ENCODE results near the gene ARHGAP19.

The ARHGAP19 gene

DNA sequence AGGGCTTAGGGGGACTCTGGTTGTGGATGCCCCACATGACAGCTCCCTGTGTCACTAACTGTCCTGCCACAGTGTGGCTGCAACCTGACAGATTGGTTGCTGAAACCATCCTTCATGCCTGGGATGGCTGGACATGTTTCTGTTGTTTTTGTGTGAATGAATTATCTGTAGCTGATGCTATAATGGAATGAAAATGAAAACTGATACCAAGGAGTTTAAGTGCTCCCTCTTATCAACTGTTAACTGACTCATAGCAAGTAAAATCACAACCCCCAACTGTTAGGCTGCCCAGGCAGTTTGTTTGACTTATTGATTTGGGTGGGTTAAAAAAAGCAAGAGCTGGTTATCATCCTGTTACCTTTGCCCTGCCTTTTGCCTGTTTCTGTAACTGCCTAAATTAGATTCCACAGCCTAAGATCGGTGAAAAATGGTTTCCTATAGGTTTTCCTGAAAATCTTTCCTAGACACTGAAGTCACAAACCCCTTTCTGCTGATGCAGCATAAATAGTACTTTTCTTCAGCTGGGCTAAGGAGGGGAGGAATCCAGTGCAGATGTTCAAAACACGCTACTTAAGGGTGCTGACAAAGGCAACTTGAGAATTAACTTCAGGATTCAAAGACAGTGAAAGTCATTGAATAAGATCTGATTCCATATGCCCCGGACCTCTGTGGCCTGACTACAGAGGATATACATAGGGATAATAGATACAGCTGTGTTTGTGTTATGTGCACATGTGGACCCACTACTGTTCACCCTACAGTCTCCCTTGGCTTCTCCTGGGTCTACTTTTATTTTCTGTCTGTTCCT lies 36.4 kb upstream of the ARHGAP19 start:
- Histone ChIP-seq H3K36me3 (ENCODE audit: insufficient read depth, insufficient read length, low read length) (no peaks in the 10 kb centered on the region), H3K9ac (ENCODE audit: insufficient read length, low read depth) (no peak overlapping the region), H3K4me1 (ENCODE audit: insufficient read depth, insufficient read length) (no peaks in the 10 kb centered on the region), H3K4me3 (ENCODE audit: insufficient read length, low read depth) (no peak overlapping the region), H3K27me3 (ENCODE audit: insufficient read depth, insufficient read length) (no peaks in the 10 kb centered on the region), H3K9me3 (ENCODE audit: insufficient read depth, low read length) (no peaks in the 10 kb centered on the region)
- TF ChIP-seq YY1 (IDR thresholded peaks at IDR 0.05; ENCODE audit: insufficient read depth, insufficient read length): no peak
- no peak for TF ChIP-seq SUZ12 (IDR thresholded peaks at IDR 0.05; ENCODE audit: extremely low read depth, insufficient read depth, insufficient read length)
- TF ChIP-seq ZNF274 (IDR thresholded peaks at IDR 0.05; ENCODE audit: low read depth, low read length): no peak
- no peak for DNase-seq (ENCODE audit: low read depth, low spot score)

DNA sequence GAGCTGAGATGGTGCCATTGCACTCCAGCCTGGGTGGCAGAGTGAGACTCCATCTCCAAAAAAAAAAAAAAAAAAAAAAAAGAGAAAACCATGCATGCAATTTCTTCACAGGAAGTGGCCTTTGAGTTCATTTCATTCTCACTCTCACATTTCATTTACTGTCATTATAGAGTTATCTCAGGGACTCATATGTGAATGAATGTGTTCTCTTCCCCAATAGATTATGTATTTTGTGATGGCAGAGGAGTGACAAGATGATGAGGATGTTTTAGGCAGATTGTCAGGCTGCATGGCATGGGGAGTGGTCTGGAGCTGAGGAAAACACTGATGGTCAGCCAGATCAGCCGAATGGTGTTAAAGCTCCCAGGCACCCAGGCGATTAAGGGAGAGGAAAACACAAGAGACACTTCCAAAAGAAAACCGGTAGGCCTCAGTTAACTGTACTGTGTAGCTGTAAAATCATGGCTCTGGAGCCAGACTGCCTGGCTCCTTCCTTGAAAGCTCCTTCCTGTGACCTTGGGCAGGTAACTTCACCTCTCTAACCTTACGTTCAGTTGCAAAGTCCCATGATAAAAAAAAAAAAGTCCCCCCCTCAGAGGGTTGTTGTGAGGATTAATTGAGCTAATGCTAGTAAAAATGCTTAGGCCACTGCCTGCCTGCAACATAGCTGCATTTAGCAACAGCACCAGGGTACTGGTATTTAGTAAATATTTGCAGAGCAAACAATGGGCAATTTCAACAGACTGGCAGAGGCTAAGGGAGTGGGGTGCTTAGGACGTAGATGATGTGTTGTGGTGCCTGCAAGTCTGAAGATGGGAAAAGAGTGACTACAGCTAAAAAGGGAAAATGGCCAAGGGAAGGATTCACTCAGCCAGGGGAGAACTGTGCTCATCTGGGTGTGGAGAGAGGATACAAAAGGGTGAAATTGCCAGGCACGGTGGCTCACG lies 35.2 kb upstream of the ARHGAP19 start:
- H3K4me3 ChIP-seq (ENCODE audit: insufficient read length, low read depth): no peak overlapping the region
- H3K4me1 ChIP-seq (ENCODE audit: insufficient read depth, insufficient read length): no peaks in the 10 kb centered on the region
- DNase-seq (ENCODE audit: low read depth, low spot score): no peak
- no peak overlapping the region for H3K9ac ChIP-seq (ENCODE audit: insufficient read length, low read depth)
- no peaks in the 10 kb centered on the region for H3K36me3 ChIP-seq (ENCODE audit: insufficient read depth, insufficient read length, low read length)
- H3K27me3 ChIP-seq (ENCODE audit: insufficient read depth, insufficient read length): no peaks in the 10 kb centered on the region
- no peaks in the 10 kb centered on the region for H3K9me3 ChIP-seq (ENCODE audit: insufficient read depth, low read length)
- TF ChIP-seq SUZ12 (IDR thresholded peaks at IDR 0.05; ENCODE audit: extremely low read depth, insufficient read depth, insufficient read length) (no peak), YY1 (IDR thresholded peaks at IDR 0.05; ENCODE audit: insufficient read depth, insufficient read length) (no peak), ZNF274 (IDR thresholded peaks at IDR 0.05; ENCODE audit: low read depth, low read length) (no peak)

DNA sequence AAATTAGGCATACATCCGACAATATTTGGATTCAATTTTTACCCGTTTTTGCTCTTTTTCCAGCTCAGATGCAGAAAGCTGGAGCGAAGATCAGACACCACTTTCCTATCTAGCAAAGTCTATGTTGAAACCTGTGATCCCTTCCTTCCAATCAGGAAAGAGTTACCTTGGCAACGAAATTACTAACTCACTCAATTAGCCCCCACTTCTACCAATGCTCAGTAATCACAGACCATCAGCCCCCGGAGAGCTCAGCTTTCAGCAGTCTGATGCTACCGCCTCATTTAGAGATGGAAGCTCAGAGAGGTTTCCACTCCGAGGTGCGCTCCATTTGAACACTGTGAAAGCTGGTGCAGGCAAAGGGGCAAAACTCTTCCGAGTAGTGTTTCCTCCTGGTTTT lies 33.3 kb upstream of the ARHGAP19 start:
- Histone ChIP-seq H3K4me3 (ENCODE audit: insufficient read length, low read depth) (no peak overlapping the region), H3K4me1 (ENCODE audit: insufficient read depth, insufficient read length) (peaks cover 2% of the 10 kb centered on the region), H3K9ac (ENCODE audit: insufficient read length, low read depth) (no peak overlapping the region), H3K36me3 (ENCODE audit: insufficient read depth, insufficient read length, low read length) (no peaks in the 10 kb centered on the region), H3K9me3 (ENCODE audit: insufficient read depth, low read length) (no peaks in the 10 kb centered on the region), H3K27me3 (ENCODE audit: insufficient read depth, insufficient read length) (peaks cover 8% of the 10 kb centered on the region)
- no peak for TF ChIP-seq YY1 (IDR thresholded peaks at IDR 0.05; ENCODE audit: insufficient read depth, insufficient read length)
- no peak for TF ChIP-seq SUZ12 (IDR thresholded peaks at IDR 0.05; ENCODE audit: extremely low read depth, insufficient read depth, insufficient read length)
- TF ChIP-seq ZNF274 (IDR thresholded peaks at IDR 0.05; ENCODE audit: low read depth, low read length): no peak
- DNase-seq (ENCODE audit: low read depth, low spot score): no peak

DNA sequence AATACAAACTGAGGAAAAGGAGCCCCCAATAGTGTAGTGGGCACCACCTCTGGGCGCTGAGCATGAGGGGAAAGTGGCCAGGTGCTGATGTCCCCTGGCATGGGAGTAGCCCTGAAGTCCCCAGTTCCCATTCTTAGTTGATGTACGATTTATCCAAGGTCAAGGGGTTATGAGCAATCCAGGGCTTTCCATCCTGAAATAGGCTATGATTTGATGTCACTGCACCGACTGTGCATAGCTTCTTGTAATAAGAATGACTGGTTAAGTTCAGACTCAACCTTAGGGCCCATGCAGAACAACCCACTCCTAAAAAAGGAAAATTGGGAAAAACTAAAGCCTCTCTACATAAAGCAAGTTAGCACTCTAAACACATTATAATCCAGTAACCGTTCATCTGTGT lies 31.1 kb upstream of the ARHGAP19 start:
- no peak for DNase-seq (ENCODE audit: low read depth, low spot score)
- Histone ChIP-seq H3K9ac (ENCODE audit: insufficient read length, low read depth) (no peak overlapping the region), H3K4me1 (ENCODE audit: insufficient read depth, insufficient read length) (peaks cover 5% of the 10 kb centered on the region), H3K36me3 (ENCODE audit: insufficient read depth, insufficient read length, low read length) (no peaks in the 10 kb centered on the region), H3K9me3 (ENCODE audit: insufficient read depth, low read length) (no peaks in the 10 kb centered on the region), H3K4me3 (ENCODE audit: insufficient read length, low read depth) (no peak overlapping the region), H3K27me3 (ENCODE audit: insufficient read depth, insufficient read length) (peaks cover 18% of the 10 kb centered on the region)
- TF ChIP-seq SUZ12 (IDR thresholded peaks at IDR 0.05; ENCODE audit: extremely low read depth, insufficient read depth, insufficient read length): no peak
- no peak for TF ChIP-seq ZNF274 (IDR thresholded peaks at IDR 0.05; ENCODE audit: low read depth, low read length)
- TF ChIP-seq YY1 (IDR thresholded peaks at IDR 0.05; ENCODE audit: insufficient read depth, insufficient read length): no peak

DNA sequence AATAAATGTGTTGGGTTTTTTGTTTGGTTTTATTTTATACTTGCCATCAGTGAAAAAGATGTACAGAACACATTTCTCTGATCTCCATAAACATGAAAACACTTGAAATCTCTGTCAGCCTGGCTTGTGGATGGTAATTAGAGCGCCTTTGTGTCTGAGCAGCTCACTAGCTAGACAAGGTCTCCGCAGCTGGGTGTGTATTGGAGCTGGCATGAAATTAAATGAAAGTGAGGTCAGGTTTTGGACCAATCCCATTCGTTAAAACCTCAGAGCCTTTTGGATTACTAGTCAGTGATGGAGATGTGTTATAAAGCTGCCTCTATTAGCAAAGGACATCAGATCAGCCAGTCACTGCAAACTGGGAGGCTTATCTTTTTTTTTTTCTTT lies 29.4 kb upstream of the ARHGAP19 start:
- DNase-seq (ENCODE audit: low read depth, low spot score): no peak
- peaks cover 5% of the 10 kb centered on the region for H3K4me1 ChIP-seq (ENCODE audit: insufficient read depth, insufficient read length)

DNA sequence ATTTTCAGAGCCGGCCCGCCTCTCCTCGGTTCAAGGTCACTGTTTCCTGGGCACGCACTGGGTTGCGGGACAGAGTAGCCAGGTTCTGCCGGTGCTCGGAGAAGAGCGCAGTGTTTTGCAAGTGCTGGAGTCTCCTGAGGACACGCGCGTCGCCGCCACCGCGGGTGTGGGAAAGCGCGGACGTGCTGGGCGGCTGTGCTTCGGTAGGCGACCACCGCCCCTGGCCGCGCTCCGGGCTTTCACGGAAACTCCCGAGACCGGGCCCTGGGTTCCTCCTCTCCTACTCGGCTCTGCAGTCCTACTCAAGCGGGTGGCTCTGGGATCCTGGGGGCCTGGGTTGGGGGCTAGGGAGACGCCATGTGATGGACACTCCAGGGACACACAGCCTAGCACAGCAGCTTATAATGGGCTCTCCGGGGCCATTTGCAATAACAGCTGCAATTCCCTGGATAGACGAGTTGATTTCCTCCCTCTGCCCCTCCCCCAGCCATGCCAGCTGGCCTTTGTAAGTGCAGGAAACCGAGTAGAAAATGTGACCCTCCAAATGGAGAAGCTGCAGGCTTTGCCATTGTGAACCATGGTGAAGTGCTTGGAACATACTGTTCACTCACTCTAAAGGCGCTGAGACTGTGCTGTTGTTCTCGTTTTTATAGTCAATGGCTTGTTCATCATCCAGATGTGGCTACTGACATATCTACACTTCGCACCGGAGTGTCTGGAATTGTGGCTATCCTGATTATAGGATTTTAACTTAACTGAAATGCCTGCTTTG lies 28.8 kb upstream of the ARHGAP19 start:
- Histone ChIP-seq H3K4me1 (ENCODE audit: insufficient read depth, insufficient read length) (peaks cover 5% of the 10 kb centered on the region), H3K36me3 (ENCODE audit: insufficient read depth, insufficient read length, low read length) (no peaks in the 10 kb centered on the region), H3K9me3 (ENCODE audit: insufficient read depth, low read length) (no peaks in the 10 kb centered on the region), H3K4me3 (ENCODE audit: insufficient read length, low read depth) (no peak overlapping the region), H3K27me3 (ENCODE audit: insufficient read depth, insufficient read length) (peaks cover 24% of the 10 kb centered on the region), H3K9ac (ENCODE audit: insufficient read length, low read depth) (no peak overlapping the region)
- TF ChIP-seq YY1 (IDR thresholded peaks at IDR 0.05; ENCODE audit: insufficient read depth, insufficient read length) (no peak), SUZ12 (IDR thresholded peaks at IDR 0.05; ENCODE audit: extremely low read depth, insufficient read depth, insufficient read length) (no peak), ZNF274 (IDR thresholded peaks at IDR 0.05; ENCODE audit: low read depth, low read length) (no peak)
- DNase-seq (ENCODE audit: low read depth, low spot score): no peak

More for the DNA sequence above, 29.4 kb upstream of the ARHGAP19 start:
- Histone ChIP-seq H3K27me3 (ENCODE audit: insufficient read depth, insufficient read length) (peaks cover 24% of the 10 kb centered on the region), H3K4me3 (ENCODE audit: insufficient read length, low read depth) (no peak overlapping the region), H3K36me3 (ENCODE audit: insufficient read depth, insufficient read length, low read length) (no peaks in the 10 kb centered on the region), H3K9me3 (ENCODE audit: insufficient read depth, low read length) (no peaks in the 10 kb centered on the region), H3K9ac (ENCODE audit: insufficient read length, low read depth) (no peak overlapping the region)
- TF ChIP-seq ZNF274 (IDR thresholded peaks at IDR 0.05; ENCODE audit: low read depth, low read length) (no peak), SUZ12 (IDR thresholded peaks at IDR 0.05; ENCODE audit: extremely low read depth, insufficient read depth, insufficient read length) (no peak)

All from NT2/D1 (cell line).